ENCODE measurements around the gene ARNT2.

DNA sequence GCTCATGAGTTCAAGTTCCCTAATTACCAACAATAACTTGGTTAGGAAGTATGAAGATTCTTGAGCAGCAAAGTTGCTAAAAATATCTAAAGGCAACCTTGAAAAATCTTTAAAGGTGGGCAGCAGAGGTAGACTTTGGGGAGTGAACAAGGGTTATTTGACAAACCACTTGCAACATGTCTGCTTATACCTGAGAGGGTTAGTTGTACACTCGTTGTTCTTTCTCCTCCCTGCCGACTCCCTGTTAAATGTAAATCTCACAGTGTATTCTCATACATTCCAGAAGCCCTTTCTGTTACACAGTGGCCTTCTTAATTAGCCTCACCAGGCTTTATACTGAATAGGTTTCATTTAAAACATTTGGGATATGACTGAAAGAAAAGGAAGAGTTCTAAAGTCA lies 121.7 kb downstream of the ARNT2 start:
- no peak for TF ChIP-seq CTCF (conservative IDR thresholded peaks at IDR 0.05; ENCODE audit: low read depth in 2 of 2)
- no peak for TF ChIP-seq POLR2AphosphoS5 (IDR thresholded peaks at IDR 0.05; ENCODE audit: low read depth)
- TF ChIP-seq EZH2 (IDR thresholded peaks at IDR 0.05; ENCODE audit: low read depth, unreplicated experiment) = no peak
